GM13976 (cell line): ENCODE measurements around the gene PRPSAP1.
A peak's percentile ranks its signal among the peaks of the same experiment; 100 is the strongest.

ENCODE experiments used
- DNase-seq: peaks from one replicate; pipeline ENCODE4 v3.0.0; 2012; ENCODE audit warnings: low spot score
- CTCF ChIP-seq: IDR thresholded peaks from 2 replicates; pipeline ENCODE4 v1.5.1; 2012; ENCODE audit warnings: borderline replicate concordance, mild to moderate bottlenecking; ENCODE audit not compliant: insufficient read depth; ENCODE audit errors: extremely low read depth, missing control alignments, control extremely low read depth
- in situ Hi-C: fragments of 300-500 bp; cut with MboI; formaldehyde crosslinking; loops from one replicate; pipeline ENCODE4 v1.12.0; 2022; ENCODE audit warnings: low sequenced_read_pairs, mixed read lengths, inconsistent platforms; ENCODE audit not compliant: unreplicated experiment

Gene PRPSAP1

GRCh38 chr17:76264755-76265623 lies 88.7 kb downstream of the PRPSAP1 start, which contains the start of gene UBALD2:
TSS of gene UBALD2 (plus strand) at chr17:76265348. CDS start at chr17:76265506, 158 bp downstream.
- no peak for TF ChIP-seq CTCF
- DNase-seq, result peak; percentile 94
- in situ Hi-C loops, result loop anchor here (5.0 kb wide), 1 partner anchor 78 kb away; no protein-coding TSS in a partner anchor

- DNase-seq, result no peak
- in situ Hi-C loops, result no loop called here
- no peak for TF ChIP-seq CTCF
Measured at GRCh38 chr17:76264425-76264754, 89.3 kb downstream of the PRPSAP1 start.

- in situ Hi-C loops, result no loop called here
- DNase-seq, result no peak
- TF ChIP-seq CTCF, result no peak
Measured at GRCh38 chr17:76263896-76264295, 89.8 kb downstream of the PRPSAP1 start.

GRCh38 chr17:76262732-76263344 lies 90.9 kb downstream of the PRPSAP1 start:
- in situ Hi-C loops, result no loop called here
- TF ChIP-seq CTCF, result no peak
- peak; percentile 64 for DNase-seq

GRCh38 chr17:76261421-76262215 lies 92.1 kb downstream of the PRPSAP1 start:
- in situ Hi-C loops, result no loop called here
- peak; percentile 48 for DNase-seq
- TF ChIP-seq CTCF, result no peak

- no peak for TF ChIP-seq CTCF
- in situ Hi-C loops, result no loop called here
- DNase-seq, result no peak
Measured at GRCh38 chr17:76260669-76261068, 93.0 kb downstream of the PRPSAP1 start.
